CD4-positive, alpha-beta T cell treated with Interleukin-15 for 4 hours (primary cell): ENCODE results near the gene TCTA.
A peak's percentile ranks its signal among the peaks of the same experiment; 100 is the strongest.

ENCODE experiments used
- DNase-seq: peaks from one replicate; pipeline ENCODE4 v3.0.0-alpha.2; 2020; ENCODE audit warnings: low spot score

TCTA gene

DNA sequence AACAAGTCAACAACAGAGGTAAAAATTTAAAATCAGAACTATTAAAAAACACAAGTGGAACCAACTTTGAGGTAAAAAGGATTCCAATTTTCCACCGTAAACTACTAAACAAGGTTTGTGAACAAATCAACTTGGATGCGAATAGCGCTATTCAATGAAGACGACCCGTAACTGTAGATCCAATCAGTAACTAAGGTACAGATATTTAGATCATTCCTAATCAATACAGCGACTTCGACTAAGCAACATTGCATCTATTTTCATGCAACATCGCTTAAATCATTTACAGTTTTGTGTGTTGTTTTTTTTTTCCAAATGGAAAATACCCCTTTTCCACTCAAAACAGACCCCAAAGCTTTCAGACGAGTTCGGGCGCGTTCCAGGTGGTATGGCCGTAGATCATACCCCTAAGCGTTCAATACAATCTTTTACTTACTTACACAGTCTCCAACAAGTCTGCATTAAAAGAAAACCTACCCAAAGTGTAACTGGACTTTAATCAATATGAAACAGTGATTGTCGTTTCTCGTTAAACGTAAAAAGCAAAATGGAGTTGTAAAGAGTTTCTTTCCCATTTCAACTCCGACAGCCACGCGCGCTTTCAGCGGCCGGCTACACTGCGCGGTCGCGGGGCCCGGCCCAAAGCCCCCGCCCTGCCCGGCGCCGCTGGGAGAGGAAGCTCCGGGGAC is 1.2 kb upstream of the TCTA start:
- no peak for DNase-seq

DNA sequence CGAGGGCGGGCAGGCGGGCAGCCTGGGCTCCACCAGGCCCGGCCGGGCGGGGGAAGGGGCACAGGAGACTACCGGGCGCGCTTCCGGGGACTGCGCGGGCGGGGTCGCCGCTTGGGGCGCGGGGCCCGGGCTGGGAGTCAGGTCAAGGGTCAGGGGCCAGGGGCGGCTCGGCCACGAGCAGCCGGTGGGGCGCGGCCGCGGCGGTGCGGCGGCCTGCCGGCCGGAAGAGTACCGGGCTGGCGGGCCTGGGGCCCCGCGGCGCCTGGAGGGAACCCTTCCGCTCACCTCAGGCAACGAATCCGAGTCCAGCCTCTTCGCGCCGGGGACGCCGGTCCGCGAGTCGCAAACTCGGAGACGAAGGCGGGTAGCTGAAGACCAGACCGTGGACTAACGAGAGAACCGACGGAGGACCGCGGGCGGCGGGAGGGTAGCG is 672 bp upstream of the TCTA start:
- peak; percentile 37 for DNase-seq

DNA sequence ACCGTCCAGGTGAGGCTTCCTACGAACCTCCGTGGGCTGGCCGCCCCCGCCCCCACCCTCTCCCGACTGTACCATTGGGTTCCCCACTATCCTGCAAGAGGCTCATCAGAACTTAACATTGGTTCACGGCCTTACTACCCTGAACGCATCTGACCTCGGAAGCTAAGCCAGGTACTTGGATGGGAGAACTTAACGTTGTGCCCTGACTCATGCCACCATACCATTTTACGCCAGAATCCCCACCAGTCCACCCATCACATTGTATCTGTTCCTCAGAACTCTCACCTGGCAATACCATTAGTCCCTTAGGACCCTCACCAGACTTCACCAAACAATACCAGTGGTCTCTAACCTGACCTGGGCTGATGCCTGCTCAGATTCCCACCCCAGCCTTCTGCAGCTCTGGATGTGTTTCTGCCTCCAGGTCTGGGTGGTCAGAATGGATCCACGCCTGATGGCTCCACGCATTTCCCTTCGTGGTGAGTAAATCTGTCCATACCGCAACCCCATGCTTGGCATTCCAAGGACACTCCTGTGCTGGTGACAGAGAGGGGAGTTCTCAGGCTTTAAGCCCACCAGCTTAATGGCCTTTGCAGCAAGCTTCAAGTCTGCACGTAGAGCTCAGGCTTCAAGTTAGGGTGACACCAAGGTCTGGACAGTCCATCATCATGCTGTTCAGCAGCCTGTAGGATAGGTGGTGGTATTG is 562 bp downstream of the TCTA start:
- DNase-seq = no peak

DNA sequence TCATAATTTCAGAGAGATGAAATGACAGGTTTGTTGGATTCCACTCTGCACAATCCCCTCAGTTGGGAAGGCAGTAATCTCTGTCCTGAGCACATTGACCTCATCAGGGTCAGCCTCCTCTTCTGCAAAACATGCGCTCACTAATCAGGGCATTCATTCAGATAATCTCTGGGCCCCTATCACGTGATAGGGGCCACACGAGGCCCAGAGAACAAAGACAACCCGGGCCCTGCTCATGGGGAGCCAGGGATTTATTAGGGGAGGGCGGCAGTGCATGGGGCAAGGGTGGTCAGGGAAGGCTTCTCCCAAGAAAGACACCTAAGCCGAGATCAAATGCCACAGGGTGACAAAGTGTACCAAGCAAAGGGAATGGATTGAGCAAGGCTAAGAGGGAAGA is 1.1 kb downstream of the TCTA start:
- no peak for DNase-seq

DNA sequence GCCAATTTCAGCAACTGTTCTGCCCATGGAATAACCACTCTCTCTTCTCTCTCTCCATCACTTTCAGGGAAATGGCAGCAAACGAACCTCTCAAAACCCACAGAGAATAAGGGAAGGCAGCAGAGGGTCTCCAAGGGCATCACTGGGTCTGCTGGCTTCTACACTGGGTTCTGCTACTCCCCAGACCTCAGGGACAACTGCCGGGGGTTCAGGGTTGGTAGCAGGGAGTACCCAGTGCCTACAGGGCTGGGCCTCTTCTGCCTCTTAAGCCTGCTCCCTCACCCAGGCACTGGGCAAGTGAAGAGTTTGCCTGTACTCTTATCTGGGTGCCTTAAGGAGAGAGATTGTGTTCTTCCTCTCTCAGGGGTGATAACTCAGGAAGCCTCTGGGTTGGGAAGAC is 2.5 kb downstream of the TCTA start:
- no peak for DNase-seq

DNA sequence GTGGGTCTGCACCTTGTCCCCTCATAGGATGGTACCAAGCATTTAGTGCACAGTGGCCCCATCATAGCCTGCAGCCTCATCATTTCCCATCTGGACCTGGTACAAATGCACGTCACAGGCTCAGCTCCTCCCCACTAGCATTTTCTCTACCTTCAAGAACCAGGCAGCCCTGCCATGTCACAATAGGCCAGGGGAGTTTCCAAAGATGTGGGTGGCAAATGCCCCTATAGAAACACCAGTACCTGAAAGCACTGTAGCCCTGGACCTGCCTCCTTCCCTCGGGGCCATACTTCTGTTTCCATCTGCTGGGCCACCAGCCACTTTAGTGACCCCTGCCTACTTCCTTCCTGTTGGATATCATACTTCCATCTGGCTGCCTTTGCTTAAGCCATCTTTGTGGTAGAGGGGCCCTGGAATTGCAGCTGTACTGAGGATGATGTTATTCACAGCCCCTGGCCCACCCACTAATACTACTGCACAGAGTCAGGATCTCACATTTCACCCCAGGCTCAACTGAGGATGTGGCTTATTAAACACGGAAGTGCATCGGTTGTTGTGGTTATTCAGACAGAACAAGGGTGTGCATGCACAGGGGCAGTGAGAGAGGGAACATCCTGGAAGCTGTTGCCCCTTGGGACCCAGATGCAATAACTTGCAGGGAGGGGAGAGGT is 3.8 kb downstream of the TCTA start:
- peak; percentile 58 for DNase-seq

DNA sequence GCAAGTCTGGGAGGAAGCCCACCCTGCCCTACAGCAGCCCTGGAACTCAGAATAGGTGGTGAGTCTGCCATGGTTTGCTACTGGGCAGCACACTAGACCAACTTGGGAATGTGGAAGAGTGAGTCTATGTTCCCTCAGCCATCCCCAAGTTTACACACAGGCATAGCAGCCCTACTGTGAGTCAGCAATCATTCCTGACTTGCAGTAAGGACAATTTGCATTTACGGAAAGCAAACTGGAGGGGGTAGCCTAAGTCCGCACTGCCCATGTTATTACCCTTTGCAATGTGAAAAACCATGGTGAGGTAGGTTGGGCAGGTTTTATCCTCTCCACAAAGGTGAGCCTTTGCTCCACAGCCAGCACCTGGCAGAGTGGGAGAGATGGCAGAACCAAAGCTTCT is 4.6 kb downstream of the TCTA start:
- DNase-seq = no peak

DNA sequence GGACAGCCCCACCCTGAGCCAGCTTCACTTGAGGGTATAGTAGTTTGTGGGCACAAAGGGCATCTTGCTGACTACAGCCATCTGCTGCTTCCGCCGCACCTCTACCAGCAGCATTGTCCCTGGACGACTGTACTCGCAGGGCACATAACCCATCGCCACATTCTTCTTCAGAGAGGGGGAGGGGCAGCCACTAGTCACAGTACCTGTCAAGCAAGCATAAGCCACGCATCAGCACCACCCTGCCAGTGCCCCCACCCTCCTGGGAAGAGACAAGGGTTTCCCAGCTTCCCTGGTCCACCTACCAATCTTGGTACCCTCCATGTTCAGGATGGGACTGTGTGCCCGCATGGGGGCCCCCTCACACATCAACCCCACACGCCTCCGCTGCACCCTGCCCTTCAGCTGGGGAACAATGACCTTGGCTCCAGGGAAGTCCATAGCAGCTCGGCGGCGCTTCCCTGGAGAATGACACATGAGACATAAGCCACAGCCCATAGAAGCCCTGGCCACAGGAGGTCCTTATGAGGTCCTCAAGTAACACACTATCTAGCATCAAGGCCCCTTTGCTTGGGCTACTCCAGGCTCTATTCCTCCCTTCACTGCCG is 5.4 kb downstream of the TCTA start:
- DNase-seq = no peak

DNA sequence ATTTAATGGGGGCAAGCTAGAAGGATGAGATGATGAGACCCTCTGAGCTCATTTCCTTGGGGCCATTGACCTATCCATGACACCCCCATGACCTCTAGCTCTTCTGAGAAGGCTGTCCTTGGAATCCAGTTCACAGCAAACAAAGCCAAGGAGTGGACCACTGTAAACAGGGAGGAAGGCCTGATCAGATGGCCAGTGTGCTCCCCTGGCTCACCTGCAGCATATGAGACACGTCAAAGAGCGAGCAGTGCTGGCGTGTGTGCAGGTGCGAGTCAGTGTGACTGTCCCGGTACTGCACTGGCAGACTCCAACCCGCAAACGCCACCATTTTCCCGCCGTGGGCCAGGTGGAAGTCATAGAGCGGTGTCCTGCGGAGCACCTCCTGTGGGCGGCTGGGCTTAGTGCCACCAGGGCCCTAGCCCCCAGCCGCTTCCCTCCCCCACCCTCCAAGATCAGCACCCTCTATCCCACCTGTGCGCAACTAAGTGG is 9.7 kb downstream of the TCTA start:
- no peak for DNase-seq

DNA sequence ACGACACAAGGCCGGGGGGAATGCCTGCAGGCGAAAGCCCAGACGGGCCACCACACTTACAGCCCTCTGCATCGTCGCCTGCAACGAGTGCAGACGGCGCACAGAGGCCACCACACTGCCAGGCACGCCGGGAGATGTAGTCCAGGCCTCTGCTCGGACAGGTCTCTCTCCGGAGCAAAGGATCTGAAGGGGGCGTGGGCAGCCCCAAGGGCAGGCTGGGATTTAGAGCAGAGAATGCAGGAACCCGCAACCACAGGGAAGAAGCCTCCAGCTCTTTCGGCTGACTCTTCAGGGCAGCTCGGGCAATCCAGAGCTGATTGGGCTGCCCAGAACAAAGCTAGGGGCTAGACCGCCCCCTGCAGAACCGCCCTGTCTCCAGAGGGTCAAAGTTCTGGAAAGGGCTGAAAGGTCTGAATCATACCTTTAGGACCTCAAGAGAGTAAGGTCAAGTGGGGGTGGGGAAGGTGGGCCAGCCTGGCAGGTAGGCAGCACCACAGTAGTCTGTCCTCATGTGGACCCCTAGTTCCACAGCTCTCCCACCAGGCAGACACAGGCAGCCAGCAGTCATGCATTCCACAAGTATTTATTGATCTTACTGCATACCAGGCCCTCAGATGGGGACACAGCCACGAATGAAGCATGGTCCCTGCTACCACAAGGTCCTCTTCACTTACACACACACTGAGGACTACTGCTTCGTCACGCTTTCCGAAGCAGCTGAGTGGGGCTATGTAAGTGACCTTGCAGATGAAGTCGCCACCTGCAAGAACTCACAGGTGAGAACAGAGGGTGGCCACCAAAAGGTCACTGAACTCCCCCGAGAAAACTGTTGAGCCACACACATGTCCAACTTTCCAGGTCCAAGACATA is 10.4 kb downstream of the TCTA start, which contains the start of gene AMT:
AMT (minus strand) TSS at position 95 of the 870 bp plus-strand sequence; CDS start at position 72, 23 bp downstream.
- no peak for DNase-seq

DNA sequence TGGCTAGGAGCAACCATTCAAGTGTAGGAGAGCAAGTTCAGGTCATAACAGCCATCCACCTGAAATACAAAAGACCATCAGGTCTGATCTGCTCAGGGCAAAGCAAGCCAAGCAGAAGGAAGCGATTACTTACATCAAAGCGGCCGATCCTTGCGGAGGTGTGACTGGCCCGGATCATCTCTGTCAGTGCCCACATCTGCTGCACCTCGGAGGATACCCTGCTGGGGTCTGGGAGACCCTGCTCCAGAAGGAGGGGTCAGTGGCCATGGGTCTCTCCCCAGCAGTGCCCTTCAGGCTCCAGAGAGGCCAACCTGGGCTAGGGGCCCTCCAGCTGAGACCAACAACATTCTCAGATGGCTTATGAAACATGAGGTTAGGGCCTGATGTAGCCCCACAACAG is 12.6 kb downstream of the TCTA start:
- DNase-seq = no peak

DNA sequence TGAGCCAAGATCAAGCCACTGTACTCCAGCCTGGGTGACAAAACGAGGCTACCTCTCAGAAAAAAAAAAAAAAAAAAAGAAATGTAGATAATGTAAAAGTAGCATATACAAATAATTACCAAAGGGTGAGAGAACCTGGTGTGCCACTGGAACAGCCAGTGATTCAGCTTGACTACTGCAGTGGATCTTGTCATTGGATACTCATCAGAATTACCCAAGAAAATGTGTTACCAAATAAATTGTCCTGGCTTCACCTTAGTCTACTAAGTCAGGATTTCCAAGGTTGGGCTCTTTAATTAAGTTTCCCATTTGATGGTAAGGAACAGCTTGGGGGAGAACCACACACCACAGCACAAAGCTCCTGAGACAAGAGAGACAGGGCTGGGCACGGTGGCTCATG is 15.4 kb downstream of the TCTA start:
- no peak for DNase-seq

DNA sequence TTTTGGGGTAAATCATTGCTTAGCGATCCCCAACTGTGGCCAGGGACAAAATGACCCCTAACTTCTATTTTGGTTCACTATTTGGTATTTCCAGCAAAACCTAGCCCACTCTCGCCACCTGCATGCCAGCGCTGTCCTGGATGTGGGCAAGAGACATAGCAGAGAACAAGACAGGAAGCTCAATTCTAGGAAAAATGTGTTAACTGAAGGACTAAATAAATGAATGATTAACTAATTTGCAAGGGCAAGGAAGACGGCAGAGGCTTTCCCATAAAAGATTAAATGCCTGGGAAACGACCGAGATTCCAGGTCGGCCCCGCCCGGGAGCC is 16.5 kb downstream of the TCTA start:
- peak; percentile 17 for DNase-seq

DNA sequence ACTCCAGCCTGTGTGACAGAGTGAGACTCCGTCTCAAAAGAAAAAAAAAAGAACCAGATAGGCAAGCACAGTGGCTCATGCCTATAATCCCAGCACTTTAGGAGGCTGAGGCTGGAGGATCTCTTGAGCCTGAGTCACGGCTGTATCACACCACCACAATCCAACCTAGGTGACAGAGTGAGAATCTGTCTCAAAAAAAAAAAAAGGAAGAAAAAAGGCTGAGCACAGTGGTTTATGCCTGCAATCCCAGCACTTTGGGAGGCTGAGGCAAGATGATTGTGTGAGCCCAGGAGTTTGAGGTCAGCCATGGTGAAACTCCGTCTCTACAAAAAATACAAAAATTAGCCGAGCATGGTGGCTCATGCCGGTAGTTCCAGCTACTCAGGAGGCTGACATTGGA is 22.5 kb downstream of the TCTA start:
- no peak for DNase-seq

DNA sequence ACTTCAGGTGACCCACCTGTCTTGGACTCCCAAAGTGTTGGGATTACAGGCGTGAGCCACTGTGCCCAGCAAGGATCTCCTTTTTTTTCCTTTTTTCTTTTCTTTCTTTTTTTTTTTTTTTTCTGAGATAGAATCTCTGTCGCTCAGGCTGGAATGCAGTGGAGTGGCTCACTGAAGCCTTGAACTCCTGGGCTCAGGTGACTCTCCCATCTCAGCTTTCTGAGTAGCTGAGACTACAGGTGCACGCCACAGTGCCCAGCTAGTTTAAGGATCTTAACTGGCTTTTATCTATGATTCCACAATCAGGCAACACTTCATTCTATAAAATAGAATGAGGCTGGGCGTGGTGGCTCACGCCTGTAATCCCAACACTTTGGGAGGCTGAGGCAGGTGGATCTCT is 33.2 kb downstream of the TCTA start:
- DNase-seq = no peak

DNA sequence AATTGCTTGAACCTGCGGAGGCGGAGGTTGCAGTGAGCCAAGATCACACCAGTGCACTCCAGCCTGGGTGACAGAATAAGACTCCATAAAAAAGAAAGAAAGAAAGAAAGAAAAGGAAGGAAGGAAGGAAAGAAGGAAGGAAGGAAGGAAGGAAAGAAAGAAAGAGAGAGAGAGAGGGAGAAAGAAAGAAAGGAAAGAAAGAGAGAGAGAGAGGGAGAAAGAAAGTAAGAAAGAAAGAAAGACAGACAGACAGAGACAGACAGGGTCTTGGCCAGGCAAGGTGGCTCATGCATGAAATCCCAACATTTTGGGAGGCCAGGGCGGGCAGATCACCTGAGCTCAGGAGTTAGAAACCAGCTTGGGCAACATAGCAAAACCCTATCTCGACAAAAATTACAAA is 41.4 kb downstream of the TCTA start:
- DNase-seq = no peak

DNA sequence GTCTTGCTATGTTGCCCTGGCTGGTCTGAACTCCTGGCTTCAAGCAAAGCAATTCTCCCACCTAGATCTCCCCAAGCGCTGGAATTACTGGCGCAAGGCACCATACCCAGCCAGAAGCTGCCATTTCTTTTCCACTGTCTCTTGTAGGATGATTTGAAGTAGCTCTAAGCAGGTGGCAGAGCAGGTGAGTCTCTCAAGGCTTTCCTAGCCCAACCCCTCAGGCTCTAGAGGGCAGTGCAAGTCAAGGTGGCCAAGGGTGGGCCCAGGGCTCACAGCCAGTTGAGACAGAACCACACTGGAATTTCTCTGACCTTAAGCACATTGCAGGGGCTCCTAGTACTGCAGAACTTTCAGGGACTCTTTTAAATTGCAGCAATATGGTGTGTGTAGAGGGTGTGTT is 42.2 kb downstream of the TCTA start:
- no peak for DNase-seq

DNA sequence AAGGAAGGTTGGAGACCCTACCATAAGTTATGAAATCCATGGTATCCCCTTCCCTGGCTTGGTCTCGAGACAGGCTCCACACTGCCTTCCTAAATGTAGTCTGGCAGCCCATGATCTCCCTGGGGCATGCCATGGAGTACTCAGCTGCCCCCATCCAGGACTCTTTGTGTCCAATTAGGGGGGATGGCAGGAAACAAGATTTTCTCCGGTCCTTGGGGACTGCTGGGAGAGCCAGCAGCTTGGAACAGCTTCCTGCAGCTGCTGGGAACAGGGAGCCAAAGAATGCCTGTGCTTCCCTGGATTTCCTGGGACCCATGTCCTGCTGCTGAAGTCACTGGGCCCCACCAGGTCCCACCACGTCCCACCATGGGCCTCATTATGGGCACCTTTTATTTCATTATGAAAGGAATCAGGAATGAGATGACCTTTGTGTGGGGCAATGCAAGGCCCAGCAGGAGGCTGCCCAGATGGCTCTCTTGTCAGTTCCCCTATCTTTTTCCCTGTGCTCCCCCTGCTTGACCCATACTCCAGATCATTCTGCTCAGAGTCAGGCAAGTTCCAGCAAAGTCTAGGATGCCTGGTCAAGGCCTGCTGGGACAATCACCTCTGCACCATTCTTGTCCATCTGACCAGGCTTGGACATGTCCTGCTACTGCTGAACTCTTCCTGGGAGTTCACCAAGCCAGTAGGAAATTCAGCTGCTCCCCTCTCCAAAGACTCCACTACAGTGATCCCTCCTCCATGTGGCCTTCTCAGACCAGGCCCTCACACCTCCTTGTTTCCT is 42.9 kb downstream of the TCTA start:
- DNase-seq = no peak

DNA sequence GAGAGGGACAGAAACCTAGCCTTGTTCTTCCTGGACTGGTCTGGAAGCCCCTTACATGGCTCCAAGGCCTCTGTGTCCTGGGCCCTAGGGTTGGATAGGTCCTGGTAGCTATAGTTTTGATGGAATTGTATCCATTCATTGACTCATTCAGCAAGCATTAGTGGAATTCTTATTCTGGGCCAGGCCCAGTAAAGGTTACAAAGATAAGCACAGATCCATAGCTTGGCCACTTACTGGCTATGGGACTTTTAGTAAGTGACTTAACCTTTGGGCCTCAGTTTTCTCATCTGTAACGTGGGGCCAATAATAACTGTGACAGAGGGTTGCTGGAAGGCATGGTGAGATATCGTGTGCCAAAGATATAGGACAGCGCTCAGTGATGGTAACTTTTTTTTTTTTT is 44.2 kb downstream of the TCTA start:
- no peak for DNase-seq

DNA sequence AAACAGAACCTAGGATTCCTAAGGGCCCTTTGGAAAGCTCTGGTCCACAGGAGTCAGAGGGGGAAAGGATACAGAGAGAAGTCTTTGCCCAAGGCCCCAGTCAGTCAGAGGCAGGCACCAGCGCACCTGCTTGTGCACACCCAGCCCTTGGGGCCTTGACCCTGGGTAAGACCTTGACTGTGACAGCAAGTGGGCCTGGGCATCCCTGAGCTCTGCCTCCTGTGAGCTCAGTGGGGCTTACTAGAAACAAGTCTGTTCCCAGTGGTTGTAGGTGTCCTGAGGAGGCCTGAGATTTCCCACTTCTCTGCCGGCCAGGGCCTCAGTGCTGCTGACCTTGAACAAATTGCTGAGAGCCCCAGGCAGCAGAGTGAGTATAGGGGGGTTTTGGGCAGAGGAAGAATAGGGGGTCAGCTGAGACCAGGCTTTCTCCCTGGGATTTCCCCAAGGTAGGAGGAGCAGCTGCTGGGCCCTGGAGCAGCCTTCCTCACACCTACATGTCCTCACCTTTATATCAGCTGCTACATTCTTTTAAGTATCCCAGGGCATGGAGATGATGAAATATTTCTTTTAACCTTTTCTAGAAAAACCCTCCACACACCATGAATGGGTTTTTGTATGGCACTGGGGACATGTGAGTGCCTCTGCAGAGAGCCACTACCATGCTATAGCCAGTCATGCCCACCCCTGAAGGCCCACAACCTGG is 48.1 kb downstream of the TCTA start:
- DNase-seq = no peak
